GM10847 (cell line): ENCODE measurements around the gene GPR176.

Experiments used
- POLR2A ChIP-seq: IDR thresholded peaks from 2 replicates; pipeline ENCODE4 v1.6.1; 2011; ENCODE audit not compliant: insufficient read length; ENCODE audit errors: extremely low read depth

The GPR176 gene

DNA sequence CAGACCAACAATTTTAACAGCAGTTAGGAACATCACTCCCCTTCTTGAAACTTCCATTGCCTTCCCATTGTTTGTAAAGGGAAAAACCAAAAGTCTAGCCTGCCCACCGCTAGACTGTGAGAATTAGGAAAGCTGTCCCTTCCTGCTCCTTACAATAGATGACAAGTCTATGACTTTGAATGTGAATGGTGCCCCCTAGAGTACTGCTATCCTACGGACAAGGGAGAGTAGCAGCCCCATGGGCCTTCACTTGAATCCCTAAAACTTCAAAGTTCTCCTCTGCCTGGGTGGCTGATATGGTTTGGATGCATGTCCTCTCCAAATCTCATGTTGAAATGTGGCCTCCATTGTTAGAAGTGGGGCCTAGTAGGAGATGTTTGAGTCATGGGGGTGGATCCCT lies 96.4 kb downstream of the GPR176 start:
- no peak for TF ChIP-seq POLR2A

DNA sequence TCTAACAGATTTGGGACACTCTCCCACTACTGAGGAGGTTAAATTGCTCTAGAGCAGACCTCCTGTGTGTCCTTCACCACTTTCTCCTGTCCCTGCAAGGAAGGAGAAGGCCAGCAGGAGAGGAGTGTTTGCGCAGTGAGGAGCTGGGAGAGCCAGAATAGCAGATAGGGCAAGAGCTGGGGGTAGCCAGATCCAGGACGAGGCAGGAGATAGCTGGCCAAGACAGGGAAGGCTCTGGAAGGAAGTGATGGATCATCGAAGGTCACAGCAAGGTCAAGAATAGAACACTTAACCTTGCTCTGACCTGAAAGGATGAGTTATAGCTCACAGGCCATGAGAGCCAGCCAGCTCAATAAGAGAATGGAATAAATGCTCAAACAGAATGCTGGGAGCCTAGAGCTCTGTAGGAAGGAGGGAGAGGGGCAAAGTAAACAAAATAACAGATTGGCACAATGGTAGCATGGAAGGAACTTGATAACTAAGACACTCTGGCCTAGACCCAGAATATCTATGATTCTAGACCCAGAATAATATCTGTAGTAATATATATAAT lies 99.9 kb downstream of the GPR176 start:
- no peak for TF ChIP-seq POLR2A

DNA sequence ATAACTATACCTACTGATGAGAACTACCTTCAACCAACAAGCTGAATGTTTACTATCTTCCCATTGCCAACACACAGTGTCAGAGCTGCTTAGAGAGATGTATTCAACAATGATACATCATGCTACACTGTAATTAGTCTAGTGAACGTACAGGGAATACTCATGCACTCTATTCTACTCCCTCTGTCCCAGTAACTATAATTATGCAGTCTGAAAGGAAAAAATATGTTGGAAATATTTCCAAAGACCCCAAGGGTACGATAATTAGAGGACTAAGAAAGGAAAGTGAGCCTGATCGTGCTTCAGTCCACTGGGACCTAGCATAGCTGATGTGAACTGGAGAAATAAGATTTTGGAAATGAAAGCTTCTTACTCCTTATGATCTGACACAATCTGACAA lies 100.5 kb downstream of the GPR176 start:
- no peak for TF ChIP-seq POLR2A

DNA sequence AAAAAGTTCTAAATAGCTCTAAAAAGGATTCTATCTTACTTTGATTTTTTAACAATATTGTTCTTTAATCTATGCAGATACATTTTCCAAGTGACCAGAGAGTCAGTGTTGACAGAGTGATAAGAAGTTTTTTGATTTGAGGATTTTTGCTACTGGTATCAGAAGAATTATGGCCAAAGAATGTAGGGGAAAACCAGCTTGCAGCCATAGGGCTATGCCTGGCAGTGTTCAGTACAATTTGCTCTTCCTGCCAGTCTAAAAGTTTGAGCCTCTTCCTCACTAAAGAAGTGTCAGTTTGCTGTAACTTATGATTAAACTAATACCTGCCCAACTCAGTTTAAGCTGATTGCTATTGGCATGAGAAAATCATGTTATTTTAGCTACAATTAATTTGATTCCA lies 102.2 kb downstream of the GPR176 start:
- TF ChIP-seq POLR2A: no peak

DNA sequence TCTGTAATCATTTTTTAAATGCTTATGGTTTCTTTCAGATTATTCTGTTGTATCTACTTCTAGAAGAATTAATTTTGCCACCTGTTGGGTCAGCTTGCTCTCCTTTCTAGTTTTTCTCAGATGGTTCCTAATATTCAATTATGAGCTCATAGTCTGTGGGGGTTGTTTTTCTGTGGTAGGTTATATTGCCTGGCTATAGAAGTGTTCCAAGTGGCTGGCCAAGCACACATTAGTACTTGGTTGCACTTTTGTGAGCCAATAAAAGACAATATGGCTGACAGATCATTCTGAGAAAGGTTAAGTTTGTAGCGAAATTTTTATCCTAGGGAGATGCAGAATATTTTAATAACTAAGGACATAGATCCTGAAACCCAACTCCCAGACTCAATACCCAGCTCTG lies 105.6 kb downstream of the GPR176 start:
- TF ChIP-seq POLR2A: no peak

DNA sequence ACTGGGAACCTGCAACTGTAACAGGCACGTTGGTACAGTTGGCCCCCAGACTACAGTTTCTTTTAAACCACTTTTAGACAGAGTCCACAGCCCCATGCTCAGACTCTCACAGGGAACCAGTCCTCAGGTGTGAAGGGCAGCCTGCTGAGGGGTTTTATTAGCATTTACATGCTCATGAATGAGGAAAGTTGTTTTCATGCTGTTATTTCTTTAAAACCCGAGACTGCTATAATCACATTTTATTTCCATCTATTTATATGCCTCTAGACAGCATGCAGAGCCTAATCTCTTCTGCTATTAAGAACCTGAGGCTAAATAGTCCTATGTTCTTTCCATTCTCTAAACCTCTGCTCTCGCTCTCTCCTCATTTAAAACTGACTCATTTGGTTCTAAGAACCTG lies 111.2 kb downstream of the GPR176 start:
- TF ChIP-seq POLR2A: no peak

DNA sequence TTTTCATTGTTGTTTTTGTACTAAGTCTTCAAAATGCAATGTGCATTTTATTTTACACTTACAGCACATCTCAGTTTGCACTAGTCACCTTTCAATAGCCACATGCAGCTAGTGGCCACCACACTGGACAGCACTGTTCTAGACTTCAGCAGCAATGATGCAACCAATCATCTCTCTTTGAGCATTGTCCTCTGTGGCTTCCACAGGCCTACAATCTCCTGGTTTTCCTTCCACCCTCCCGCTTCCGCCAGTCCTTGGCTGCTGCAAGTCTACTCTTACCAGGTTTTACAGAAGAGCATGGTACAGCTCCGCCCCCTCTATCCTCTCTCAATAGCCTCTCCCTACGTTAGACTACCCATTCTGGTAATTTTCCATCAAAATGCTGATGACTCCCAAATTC lies 112.3 kb downstream of the GPR176 start:
- TF ChIP-seq POLR2A: no peak

DNA sequence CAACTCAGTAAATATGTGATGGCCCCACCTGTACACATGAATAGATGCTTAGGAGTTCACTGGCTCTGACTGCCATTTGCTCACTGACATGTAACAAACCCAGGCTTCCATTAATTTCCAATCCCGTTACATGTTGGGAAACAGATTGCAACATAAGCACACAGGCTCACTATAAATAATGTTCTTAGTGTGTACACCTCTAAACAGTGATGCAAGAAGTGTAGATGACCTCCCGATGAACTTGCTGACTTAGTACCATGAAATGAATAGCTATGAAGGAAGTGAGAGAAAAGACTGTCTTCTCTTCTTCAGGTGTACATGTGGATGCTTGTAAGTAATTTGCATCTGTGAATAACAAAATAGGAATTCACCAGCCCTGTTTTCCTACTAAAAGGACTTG lies 116.0 kb downstream of the GPR176 start:
- no peak for TF ChIP-seq POLR2A

DNA sequence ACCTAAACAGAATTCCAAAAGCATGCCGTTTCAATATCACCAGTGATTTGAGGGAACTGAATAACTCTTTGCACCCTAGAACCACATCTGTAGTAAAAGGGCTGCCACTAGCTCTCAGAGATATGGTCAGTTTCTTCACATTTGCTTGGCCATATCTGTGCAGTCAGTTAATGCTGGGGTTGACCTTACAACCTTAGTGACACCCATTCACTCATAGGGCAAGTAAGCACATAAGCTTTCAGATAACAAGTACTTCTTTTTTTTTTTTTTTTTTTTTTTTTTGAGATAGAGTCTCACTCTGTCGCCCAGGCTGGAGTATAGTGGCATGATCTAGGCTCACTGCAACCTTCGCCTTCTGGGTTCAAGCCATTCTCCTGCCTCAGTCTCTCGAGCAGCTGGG lies 117.0 kb downstream of the GPR176 start:
- TF ChIP-seq POLR2A: no peak

DNA sequence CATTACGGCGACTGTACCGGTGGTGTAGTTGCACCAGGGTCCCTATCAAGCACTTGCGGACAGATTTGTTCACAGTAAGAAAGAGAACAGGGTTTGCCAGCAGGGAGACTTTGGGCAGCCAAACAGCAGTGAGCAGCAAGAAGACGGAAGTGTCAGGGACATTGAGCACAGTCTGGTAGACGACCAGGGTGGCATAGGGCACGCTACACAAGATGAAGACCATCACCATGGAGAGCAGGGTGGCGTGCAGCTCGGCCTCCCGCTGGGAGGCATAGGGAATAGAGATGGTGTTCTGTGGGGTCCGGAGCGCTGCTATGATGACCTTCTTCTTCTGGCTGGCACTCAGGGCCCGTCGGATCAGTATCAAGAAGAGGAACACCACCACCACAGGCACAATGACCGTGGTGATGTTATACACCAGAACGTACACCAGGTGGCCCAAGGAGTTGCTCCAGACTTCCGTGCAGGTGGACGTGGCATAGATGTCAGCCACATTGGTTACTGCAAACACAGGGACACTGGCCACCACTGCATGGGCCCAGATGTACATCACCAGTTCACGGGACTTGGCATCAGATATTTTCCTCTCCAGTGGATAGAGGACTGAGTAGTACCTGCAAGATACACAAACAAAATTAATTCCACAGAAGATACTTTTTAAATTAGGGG lies 118.3 kb downstream of the GPR176 start:
- TF ChIP-seq POLR2A: no peak

DNA sequence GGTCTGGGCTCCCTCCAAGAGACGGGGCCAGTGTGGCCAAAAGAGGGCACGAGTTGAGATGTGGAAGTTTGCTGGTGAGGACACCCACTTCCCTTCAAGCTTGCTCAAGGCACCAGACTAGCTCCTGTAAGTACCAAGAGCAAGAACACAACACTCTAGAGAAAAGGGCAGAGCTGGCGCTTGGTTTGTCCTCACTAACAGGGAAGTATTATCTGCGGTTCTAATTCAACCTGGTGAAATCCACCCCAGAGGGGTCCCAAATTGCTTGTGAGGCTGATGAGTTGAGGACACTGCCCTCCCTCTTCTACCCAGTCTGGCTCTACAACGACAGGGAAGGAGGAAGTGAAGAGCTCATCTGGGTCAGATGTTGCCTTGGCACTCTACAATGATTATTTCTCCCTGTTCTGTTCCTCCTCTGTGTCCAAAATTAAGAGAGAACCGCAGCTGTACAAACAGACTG lies 120.5 kb downstream of the GPR176 start:
- no peak for TF ChIP-seq POLR2A

DNA sequence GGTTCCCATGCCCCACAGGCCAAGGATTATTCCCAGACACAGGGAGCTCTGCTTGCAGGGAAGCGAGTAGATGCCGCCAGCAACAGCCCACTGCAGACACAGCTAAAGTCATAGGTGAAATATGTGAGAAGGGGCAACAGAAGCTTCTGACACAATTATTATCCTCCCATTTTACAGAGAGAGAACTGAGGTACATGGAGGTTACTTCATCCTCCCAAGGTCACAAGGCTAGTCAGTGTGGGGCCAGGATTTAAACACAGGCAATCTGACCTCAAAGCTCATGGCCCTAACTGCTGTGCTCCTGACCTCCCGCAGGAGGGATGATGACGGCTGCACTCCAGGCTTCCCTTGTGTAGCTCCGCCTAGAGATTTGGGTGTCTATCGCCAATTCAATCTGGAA lies 121.7 kb downstream of the GPR176 start:
- TF ChIP-seq POLR2A: no peak

DNA sequence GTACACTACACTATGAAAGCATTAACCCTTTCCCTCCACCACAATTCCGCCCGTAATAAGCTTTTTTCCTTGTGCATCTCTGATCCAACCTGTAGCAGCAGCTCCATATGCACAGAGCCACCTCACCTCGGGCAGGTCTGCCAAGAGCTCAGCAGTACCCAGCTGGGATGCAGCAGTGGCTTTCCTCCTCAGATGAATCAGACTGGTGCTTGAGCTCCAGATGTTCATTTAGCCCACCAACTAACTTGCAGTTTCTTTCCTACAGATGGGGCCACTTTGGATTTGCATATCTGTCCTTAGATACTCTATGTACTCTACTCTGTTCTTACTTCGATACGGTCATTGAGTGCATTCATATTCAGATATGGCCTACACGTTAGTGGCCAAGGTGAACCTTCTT lies 122.7 kb downstream of the GPR176 start:
- no peak for TF ChIP-seq POLR2A

DNA sequence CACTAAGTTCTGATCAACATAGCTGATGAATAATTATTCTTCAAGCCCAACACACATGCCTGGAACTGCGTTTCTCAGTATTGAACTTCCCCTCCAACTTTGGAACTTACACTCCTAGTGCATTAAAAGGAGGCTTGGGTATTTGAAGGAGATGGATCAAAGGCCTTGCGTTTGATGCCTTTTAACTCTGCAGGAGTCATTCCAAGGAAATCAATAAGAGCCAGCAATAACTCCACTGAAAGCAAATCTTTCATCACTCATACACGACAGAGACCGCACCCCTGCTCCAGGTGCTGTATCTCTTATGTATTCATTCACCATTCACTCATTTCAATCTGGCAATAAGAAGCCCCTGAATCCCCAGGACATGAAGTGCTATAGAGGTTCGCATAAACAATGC lies 123.5 kb downstream of the GPR176 start:
- no peak for TF ChIP-seq POLR2A

DNA sequence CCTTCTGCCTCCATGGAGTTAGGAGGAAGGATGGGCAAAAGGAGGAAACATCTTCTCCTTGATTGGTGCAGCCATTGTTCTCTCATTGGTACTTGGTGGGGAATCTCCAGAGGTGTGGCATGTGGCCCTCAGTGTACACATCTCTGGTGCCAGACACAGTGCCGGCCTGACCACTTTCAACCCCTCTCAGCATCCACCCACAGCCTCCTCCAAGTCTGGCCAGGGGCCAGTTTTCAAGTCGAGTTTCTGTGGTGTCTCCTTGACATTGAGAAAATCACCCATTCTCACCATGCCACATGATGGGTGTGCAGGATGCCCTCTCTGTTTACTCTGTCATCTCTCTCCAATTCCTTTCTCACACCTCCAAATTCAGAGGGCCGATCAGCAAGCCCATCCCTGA lies 124.6 kb downstream of the GPR176 start:
- no peak for TF ChIP-seq POLR2A

DNA sequence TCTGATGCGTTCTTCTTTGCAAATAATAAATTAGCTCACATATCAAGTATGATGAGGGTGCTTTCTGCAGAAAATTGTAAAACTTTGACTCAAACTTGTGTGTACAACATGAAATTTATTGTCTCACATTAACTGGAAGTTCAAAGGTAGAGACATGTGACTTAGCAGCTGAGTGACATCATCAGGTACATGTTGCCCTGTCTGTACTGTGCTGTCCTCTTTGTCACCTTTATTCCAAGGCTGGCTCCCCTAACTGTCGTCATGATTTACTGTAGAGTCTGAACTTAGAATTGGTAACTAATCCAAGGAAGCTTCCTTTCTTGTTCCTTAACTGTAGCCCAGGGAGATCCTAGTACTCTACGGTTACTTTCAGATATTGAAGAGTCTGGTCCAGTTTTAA lies 125.1 kb downstream of the GPR176 start:
- TF ChIP-seq POLR2A: no peak

DNA sequence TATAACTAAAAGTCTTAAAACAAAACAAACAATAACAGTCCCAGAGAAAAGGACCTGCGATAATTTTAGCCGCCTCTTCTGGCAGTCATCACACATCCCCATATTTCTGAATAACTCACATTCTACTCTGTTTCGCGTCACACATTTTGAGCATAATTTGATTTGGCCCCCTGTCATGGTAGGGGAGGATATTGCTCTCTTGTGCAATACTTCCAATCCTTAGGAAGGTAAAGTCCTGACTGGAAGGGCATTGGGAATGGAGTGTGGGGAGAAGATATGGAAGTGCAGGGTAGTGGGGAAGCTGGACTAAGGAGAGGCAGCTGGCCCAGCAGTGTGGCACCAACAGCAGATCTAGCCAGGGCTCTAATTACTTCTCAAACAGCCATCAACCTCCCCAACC lies 126.1 kb downstream of the GPR176 start:
- TF ChIP-seq POLR2A: no peak
